PC-3 (cell line): ENCODE measurements around the gene ME1.

Experiments
- EZH2 ChIP-seq: fragments of 300-600 bp; sonication (generic); IDR thresholded peaks from one replicate; pipeline ENCODE4 v1.6.1; 2017; ENCODE audit warnings: antibody characterized with exemption, mild to moderate bottlenecking, low read length; ENCODE audit not compliant: unreplicated experiment
- TF ChIP-seq, protein P1 (sequence below): fragments of 300-600 bp; sonication (generic); conservative IDR thresholded peaks from 2 replicates; pipeline ENCODE4 v1.5.1; 2017; ENCODE audit warnings: antibody characterized with exemption, low read depth, mild to moderate bottlenecking, low read length

DNA sequence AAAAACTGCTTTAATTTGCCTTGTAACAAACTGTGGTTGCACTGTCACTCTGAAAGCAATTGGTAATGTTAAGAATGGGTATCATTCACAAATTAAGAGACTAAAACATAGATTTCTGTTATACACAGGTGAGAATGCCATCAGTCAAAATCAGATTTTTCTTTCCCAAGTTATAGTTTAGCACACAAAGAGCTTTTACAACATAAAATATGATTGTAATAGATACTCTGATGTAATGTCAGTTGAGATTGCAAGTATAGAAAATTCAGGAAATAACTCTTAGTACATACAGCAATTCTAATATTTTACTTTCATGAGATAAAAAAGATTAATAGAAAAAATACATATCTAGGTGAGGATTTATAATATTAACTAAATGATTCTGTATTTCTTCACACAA is 2.3 kb upstream of the ME1 start:
- TF ChIP-seq, protein P1, sequence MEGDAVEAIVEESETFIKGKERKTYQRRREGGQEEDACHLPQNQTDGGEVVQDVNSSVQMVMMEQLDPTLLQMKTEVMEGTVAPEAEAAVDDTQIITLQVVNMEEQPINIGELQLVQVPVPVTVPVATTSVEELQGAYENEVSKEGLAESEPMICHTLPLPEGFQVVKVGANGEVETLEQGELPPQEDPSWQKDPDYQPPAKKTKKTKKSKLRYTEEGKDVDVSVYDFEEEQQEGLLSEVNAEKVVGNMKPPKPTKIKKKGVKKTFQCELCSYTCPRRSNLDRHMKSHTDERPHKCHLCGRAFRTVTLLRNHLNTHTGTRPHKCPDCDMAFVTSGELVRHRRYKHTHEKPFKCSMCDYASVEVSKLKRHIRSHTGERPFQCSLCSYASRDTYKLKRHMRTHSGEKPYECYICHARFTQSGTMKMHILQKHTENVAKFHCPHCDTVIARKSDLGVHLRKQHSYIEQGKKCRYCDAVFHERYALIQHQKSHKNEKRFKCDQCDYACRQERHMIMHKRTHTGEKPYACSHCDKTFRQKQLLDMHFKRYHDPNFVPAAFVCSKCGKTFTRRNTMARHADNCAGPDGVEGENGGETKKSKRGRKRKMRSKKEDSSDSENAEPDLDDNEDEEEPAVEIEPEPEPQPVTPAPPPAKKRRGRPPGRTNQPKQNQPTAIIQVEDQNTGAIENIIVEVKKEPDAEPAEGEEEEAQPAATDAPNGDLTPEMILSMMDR = no peak
- no peak for TF ChIP-seq EZH2
